ENCODE results near the gene ADARB2.

The ADARB2 gene

GRCh38 chr10:1548596-1548995 lies 188.7 kb downstream of the ADARB2 start:
- DNase-seq (ENCODE audit: low read depth in 1 of 2, low spot score in 1 of 2) = no peak
- Histone ChIP-seq H3K27me3 (ENCODE audit: insufficient read depth, poor library complexity, severe bottlenecking) (no peaks in the 10 kb centered on the region), H3K27ac (replicated peaks) (no peak overlapping the region), H3K4me3 (replicated peaks; ENCODE audit: insufficient read depth, low read length) (no peak overlapping the region)
- no peak for TF ChIP-seq REST (IDR thresholded peaks at IDR 0.05; ENCODE audit: insufficient replicate concordance, low read depth)
- no peak for TF ChIP-seq SPI1 (IDR thresholded peaks at IDR 0.05; ENCODE audit: borderline replicate concordance, low read depth)

GRCh38 chr10:1548146-1548545 lies 189.2 kb downstream of the ADARB2 start:
- TF ChIP-seq SPI1 (IDR thresholded peaks at IDR 0.05; ENCODE audit: borderline replicate concordance, low read depth) = no peak
- TF ChIP-seq CTCF (IDR thresholded peaks at IDR 0.05; ENCODE audit: insufficient read depth, low read length) = no peak
- no peak for TF ChIP-seq REST (IDR thresholded peaks at IDR 0.05; ENCODE audit: insufficient replicate concordance, low read depth)
- TF ChIP-seq GABPA (IDR thresholded peaks at IDR 0.05; ENCODE audit: low read depth) = no peak
- no peak for TF ChIP-seq POLR2AphosphoS5 (IDR thresholded peaks at IDR 0.05; ENCODE audit: low read depth)
- Histone ChIP-seq H3K27me3 (ENCODE audit: insufficient read depth, poor library complexity, severe bottlenecking) (no peaks in the 10 kb centered on the region), H3K4me3 (replicated peaks; ENCODE audit: insufficient read depth, low read length) (no peak overlapping the region), H3K27ac (replicated peaks) (no peak overlapping the region)
- DNase-seq (ENCODE audit: low read depth in 1 of 2, low spot score in 1 of 2) = no peak

- H3K27ac ChIP-seq (replicated peaks) = no peak overlapping the region
- TF ChIP-seq GABPA (IDR thresholded peaks at IDR 0.05; ENCODE audit: low read depth) = no peak
- DNase-seq (ENCODE audit: low read depth in 1 of 2, low spot score in 1 of 2) = no peak
- H3K4me3 ChIP-seq (replicated peaks; ENCODE audit: insufficient read depth, low read length) = no peak overlapping the region
- H3K27me3 ChIP-seq (ENCODE audit: insufficient read depth, poor library complexity, severe bottlenecking) = no peaks in the 10 kb centered on the region
Observed at GRCh38 chr10:1546431-1547110, 190.8 kb downstream of the ADARB2 start.

GRCh38 chr10:1545524-1545923 lies 191.8 kb downstream of the ADARB2 start:
- TF ChIP-seq CTCF (IDR thresholded peaks at IDR 0.05; ENCODE audit: insufficient read depth, low read length) = no peak
- no peak for TF ChIP-seq REST (IDR thresholded peaks at IDR 0.05; ENCODE audit: insufficient replicate concordance, low read depth)
- no peak for TF ChIP-seq POLR2AphosphoS5 (IDR thresholded peaks at IDR 0.05; ENCODE audit: low read depth)
- no peak for TF ChIP-seq SPI1 (IDR thresholded peaks at IDR 0.05; ENCODE audit: borderline replicate concordance, low read depth)
- TF ChIP-seq GABPA (IDR thresholded peaks at IDR 0.05; ENCODE audit: low read depth) = no peak
- no peak overlapping the region for H3K27ac ChIP-seq (replicated peaks)
- H3K4me3 ChIP-seq (replicated peaks; ENCODE audit: insufficient read depth, low read length) = no peak overlapping the region
- no peaks in the 10 kb centered on the region for H3K27me3 ChIP-seq (ENCODE audit: insufficient read depth, poor library complexity, severe bottlenecking)
- no peak for DNase-seq (ENCODE audit: low read depth in 1 of 2, low spot score in 1 of 2)

All from HL-60 (cell line).